Ovary (tissue), 9 donors: Measurements from ENCODE around the gene LCP2. TPM values are rescaled to one million over a fixed set of nuclear protein-coding genes. Genes with fewer than 3 reads are reported as not detected.
"Not testable (repeated sequence)": the region's sequence is repeated elsewhere in the genome, so short reads cannot be mapped to it uniquely, and the experiment has no call there.

Source experiments
- DNase-seq, 5 donors: peaks; one replicate each; pipeline ENCODE4 v3.0.0-alpha.2; 2019 to 2020
- H3K27ac ChIP-seq, 2 donors: fragments of 200-600 bp; one replicate each; pipeline versions ENCODE4 v1.5.1 to v1.8.0; 2019 to 2022
- H3K27me3 ChIP-seq: fragments of 200-600 bp; one replicate; pipeline ENCODE4 v1.8.0; 2022
- H3K36me3 ChIP-seq: fragments of 200-600 bp; sonication (generic); one replicate; pipeline ENCODE4 v1.5.1; 2019
- H3K4me1 ChIP-seq: one replicate; pipeline ENCODE4 v1.8.1; 2013; ENCODE audit warnings: mild to moderate bottlenecking, moderate library complexity; ENCODE audit not compliant: insufficient read depth
- H3K4me3 ChIP-seq: fragments of 200-600 bp; sonication (generic); one replicate; pipeline ENCODE4 v1.5.1; 2017
- H3K9me3 ChIP-seq, 2 donors: fragments of 200-600 bp in 1 of 2; sonication (generic) in 1 of 2; one replicate each; pipeline versions ENCODE4 v1.5.1 to v1.8.1; 2013 to 2019; ENCODE audit warnings: mild to moderate bottlenecking in 1 of 2, moderate library complexity in 1 of 2
- EP300 ChIP-seq: sonication (generic); formaldehyde crosslinking; IDR thresholded peaks from one replicate; pipeline ENCODE4 v1.6.1; 2017; ENCODE audit warnings: antibody characterized with exemption
- POLR2A ChIP-seq: fragments of 450-650 bp; IDR thresholded peaks from one replicate; pipeline ENCODE4 v1.6.1; 2017; ENCODE audit warnings: antibody characterized with exemption, mild to moderate bottlenecking, moderate library complexity
- WGBS, 3 donors: extraction: QIAGEN DNeasy Blood & Tissue Kit in 1 of 3; methylation state at CpG; one replicate each; pipeline versions ENCODE4 v1.1.5 to v1.1.7; 2013 to 2017; 5-methylcytosine and 5-hydroxymethylcytosine counted together
- intact Hi-C, 4 donors: fragments of 100-400 bp; cut with DNase I; formaldehyde crosslinking; loops; one replicate each; pipeline versions ENCODE4 v1.11.0 to v1.15.1; 2022 to 2023
- polyA plus RNA-seq, 2 donors: library from polyadenylated mRNA; stranded (reverse); fragments of 200-250 nt in 1 of 2; fragments of 350-450 nt in 1 of 2; fragmentation: Illumina TruSeq in 1 of 2; extraction: RNeasy Lipid Tissue Mini Kit (QIAGEN cat#74804) in 1 of 2; gene quantifications; one replicate each; pipeline ENCODE4 v1.2.3, GENCODE V29; 2013 to 2014
- total RNA-seq, 7 donors: library from RNA; depleted of rRNA in 2 of 7; stranded (reverse); fragments of >200 nt in 2 of 7; fragmentation: NEBNext Ultra II Directional in 3 of 7; extraction: Animal tissue kit (Norgen Biotek cat#: 25700) in 3 of 7; gene quantifications; one replicate each; pipeline versions ENCODE4 v1.1.0 to v1.2.4, GENCODE V29; 2016 to 2023
- TF ChIP-seq, protein P1 (sequence below), 3 donors: fragments of 450-650 bp in 2 of 3; fragments of 200-600 bp in 1 of 3; IDR thresholded peaks; one replicate each; pipeline versions ENCODE4 v1.5.1 to v1.8.0; 2016 to 2022; ENCODE audit warnings: antibody characterized with exemption in 3 of 3, mild to moderate bottlenecking in 1 of 3
- donor health status: DM: no; HTN: no; CAD: no; lungs with moderate emphysema.
- donor health status: DM: no; HTN: no; CAD: no.
- donor health status: Bipolar disorder and iron deficiency.
- donor health status: DM: yes; HTN: yes; CAD: no.
- donor health status: DM: no; HTN: no; CAD: no.
- donor health status: DM: yes; HTN: yes; CAD: no.

Gene LCP2
- total and polyA plus RNA-seq, 9 donors: 3.1 to 31.1 (median 6.4) TPM

DNA sequence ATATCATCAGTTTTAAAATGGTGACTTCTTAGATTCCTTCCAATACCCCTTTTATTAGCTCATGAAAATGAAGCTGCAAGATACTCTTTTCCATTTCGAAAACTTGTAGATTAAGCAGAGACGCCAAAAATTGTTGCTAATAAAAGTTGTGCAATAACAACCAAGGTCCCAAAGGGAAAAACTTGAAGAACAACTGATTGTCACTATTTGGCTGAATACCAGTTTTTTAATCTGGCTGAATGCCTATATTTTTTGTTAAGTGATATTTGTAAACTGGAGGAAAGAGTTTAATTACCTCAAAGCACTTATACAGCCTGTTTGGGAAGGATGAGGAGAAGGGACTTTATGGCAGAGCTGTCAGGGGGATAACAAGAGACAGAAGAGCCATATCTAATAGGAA lies 50.2 kb downstream of the LCP2 start:
- 36 to 42% (median 37%) methylated on average over 2 of the region's 2 CpGs for WGBS, 3 donors
- Histone ChIP-seq H3K9me3 (no peaks in the 10 kb centered on the region), H3K4me3 (no peak overlapping the region), H3K36me3 (no peaks in the 10 kb centered on the region), H3K27ac (no peak overlapping the region), H3K4me1 (peaks cover 5% of the 10 kb centered on the region), H3K27me3 (no peaks in the 10 kb centered on the region)
- no peak for DNase-seq
- intact Hi-C loops: no loop called here
- TF ChIP-seq EP300 (no peak), POLR2A (no peak)

DNA sequence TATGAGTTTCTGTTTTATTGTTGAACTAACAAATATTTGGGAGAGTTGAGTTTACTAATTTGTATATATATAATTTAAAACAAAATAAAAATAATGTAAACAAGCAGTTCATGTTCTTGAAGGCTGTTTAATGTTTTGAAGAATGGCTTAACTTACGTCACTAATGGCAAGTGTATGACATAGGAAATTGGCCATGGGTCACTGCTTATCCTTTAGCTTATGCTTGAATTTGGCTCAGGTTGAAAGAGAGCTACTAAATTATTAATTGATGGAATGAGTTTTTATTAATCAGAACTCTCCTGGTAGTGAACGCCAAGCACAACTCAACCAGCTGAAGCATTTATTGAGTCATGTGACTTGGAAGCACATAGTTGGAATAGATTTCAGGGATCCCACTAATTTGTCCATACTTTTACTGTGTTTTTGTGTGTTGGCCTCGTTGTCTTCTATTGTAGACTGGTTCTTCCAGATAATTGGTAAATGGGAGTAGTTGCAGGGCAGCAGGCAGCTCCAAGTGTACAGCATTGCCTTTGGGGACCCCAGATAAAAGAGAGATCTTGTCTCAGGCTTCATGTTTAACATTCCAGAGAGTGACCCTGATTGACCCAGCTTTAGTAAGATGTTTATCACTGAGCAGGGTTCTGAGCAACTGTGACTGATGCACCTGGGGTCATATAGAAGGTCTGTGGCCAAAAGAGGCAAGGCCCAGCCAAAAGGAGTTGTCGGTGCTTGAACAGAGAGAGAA lies 51.3 kb downstream of the LCP2 start:
- no peak for DNase-seq
- Histone ChIP-seq H3K27me3 (no peaks in the 10 kb centered on the region), H3K4me1 (peaks cover 3% of the 10 kb centered on the region), H3K36me3 (no peaks in the 10 kb centered on the region), H3K4me3 (no peak overlapping the region), H3K27ac (no peak overlapping the region), H3K9me3 (no peaks in the 10 kb centered on the region)
- intact Hi-C loops: no loop called here
- TF ChIP-seq, protein P1, sequence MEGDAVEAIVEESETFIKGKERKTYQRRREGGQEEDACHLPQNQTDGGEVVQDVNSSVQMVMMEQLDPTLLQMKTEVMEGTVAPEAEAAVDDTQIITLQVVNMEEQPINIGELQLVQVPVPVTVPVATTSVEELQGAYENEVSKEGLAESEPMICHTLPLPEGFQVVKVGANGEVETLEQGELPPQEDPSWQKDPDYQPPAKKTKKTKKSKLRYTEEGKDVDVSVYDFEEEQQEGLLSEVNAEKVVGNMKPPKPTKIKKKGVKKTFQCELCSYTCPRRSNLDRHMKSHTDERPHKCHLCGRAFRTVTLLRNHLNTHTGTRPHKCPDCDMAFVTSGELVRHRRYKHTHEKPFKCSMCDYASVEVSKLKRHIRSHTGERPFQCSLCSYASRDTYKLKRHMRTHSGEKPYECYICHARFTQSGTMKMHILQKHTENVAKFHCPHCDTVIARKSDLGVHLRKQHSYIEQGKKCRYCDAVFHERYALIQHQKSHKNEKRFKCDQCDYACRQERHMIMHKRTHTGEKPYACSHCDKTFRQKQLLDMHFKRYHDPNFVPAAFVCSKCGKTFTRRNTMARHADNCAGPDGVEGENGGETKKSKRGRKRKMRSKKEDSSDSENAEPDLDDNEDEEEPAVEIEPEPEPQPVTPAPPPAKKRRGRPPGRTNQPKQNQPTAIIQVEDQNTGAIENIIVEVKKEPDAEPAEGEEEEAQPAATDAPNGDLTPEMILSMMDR (IDR thresholded peaks at IDR 0.05): no peak
- TF ChIP-seq EP300 (no peak), POLR2A (no peak)
- 77 to 85% (median 82%) methylated on average over 4 of the region's 4 CpGs for WGBS, 3 donors

- H3K27me3 ChIP-seq, H3K4me3 ChIP-seq, DNase-seq, H3K9me3 ChIP-seq, H3K27ac ChIP-seq, H3K36me3 ChIP-seq, H3K4me1 ChIP-seq, intact Hi-C loops: not testable (repeated sequence)
- 88 to 94% (median 91%) methylated on average over 17 to 23 of the region's 23 CpGs for WGBS, 3 donors
Observed at GRCh38 chr5:170245436-170245835, 52.1 kb downstream of the LCP2 start.

DNA sequence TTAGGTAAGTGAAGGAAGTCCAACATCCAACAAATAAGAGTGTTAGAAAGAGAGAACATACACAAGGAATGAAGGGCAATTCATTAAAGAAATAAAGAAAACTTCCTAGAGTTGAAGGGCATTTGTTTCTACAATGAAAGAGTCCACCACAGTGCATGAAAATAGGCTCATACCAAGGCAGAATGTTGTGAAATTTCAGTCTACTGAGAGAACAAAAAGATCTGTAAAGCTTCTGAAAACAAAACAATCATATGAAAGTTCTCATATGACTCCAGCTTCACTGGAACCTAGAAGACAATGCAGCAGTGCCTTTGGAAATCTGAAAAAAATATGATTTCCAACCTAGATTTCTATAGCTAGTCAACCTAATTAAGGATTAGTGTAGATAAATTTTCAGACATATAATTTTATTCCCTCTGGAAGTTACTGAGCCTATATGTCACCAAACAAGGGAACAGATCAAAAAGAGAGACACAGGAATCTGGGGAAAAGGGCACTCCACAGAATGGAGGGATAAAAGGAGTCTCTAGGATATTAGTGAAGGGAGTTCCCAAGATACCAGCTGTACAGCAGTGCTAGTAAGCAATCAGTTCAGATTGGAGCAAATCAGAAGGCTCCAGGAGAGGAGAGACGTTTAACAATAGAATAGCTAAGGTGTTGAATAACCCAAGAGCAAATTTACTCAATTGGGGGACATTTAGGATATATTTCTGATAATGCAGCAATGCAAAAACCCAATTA lies 59.0 kb downstream of the LCP2 start:
- no peaks in the 10 kb centered on the region for H3K4me1 ChIP-seq
- intact Hi-C loops: loop anchor here in 1 of 4 donors (2.0 kb wide), 1 partner anchor 74 kb away; no protein-coding TSS in a partner anchor
- no peaks in the 10 kb centered on the region for H3K27me3 ChIP-seq
- no peak for DNase-seq
- no peaks in the 10 kb centered on the region for H3K36me3 ChIP-seq
- H3K4me3 ChIP-seq: no peak overlapping the region
- H3K9me3 ChIP-seq: no peaks in the 10 kb centered on the region
- WGBS, 3 donors: 10 to 19% (median 11%) methylated on average over 1 of the region's 1 CpG
- TF ChIP-seq EP300 (no peak), POLR2A (no peak)
- TF ChIP-seq, protein P1 (IDR thresholded peaks at IDR 0.05): no peak
- H3K27ac ChIP-seq: no peak overlapping the region

DNA sequence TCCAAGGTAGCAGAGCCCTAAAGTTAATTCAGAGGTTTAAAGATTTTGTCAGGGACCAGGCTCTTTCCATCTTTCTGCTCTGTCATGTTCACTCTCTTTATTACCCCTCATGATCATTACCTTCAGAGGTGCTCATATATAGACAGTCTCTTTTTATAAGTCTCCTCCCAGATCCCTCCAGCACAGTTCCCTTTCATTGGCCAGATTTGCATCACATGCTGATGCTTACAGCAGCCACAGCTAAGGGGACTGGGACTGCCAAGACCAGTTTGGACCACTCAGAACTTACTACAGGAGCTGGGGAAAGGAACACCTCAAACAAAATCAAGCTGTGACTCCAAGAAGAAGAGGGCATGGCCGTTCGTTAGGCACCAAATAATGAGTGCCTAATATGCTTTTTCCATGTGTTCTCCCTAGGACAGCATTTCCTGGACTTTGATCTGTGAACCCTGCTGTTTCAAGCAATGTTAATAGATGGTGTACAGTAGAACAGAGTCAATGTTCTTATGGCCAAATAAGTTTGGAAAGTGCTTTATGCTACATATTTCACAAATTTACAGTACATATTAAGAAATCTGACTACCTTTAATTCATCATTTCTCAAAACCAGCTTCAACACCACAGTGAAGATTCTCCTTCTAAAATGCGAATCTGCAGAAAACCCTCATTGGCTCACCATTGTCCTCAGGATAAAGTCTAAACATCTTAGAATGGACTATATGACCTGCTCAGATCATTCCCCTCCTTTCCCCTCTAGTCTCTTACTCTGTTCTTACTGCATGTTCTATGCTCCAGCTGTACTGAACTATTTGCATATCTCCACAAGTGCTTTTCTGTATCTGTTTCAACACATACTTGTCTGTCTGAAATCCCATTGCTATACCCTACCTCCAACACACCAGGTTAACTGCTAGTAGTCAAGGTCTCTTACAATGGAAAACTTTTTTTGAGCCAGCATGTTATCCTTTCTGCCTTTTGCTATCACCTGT lies 61.4 kb downstream of the LCP2 start:
- DNase-seq: no peak
- 79 to 85% (median 81%) methylated on average over 3 of the region's 3 CpGs for WGBS, 3 donors
- Histone ChIP-seq H3K27me3 (no peaks in the 10 kb centered on the region), H3K4me3 (no peak overlapping the region), H3K4me1 (no peaks in the 10 kb centered on the region), H3K36me3 (no peaks in the 10 kb centered on the region), H3K27ac (no peak overlapping the region), H3K9me3 (no peaks in the 10 kb centered on the region)
- intact Hi-C loops: no loop called here
- TF ChIP-seq, protein P1 (IDR thresholded peaks at IDR 0.05): no peak
- TF ChIP-seq POLR2A: no peak
- TF ChIP-seq EP300: no peak
